NCI-H1092 (cell line): ENCODE results near the gene SRSF4.
"Not testable (repeated sequence)": the region's sequence is repeated elsewhere in the genome, so short reads cannot be mapped to it uniquely, and the experiment has no call there.

ENCODE experiments used
- DNase-seq: peaks from one replicate; lab custom pipeline; 2025; lab: John Stamatoyannopoulos, UW

SRSF4 gene

GRCh38 chr1:29124366-29125236 lies 57.1 kb downstream of the SRSF4 start:
- DNase-seq: no peak

DNA sequence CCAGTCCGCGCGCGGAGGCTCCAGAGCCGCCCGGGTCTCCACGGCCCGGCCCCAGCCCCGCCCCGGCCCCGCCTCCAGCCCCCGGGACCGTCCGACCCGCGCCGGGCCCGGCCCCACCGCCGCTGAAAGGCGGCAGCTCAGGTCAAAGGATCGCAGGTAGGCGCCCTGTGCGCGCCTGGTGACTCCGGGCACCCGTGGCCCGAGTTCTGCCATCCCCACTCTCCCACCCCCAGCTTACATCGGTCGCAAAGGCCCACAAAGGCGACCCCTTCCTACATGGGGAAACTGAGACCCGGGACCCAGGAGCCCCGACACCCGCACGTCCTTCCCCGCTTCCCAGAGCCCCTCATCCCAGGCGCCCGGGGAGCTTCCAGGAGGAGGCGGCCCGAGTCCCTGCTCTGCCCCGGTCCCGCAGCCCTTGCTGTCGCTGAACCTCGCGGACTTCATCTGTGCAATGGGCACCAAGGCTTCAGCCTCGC lies 57.8 kb downstream of the SRSF4 start, which contains the start of gene TMEM200B:
TSS of gene TMEM200B (minus strand) at position 17 of the 479 bp plus-strand sequence. CDS start 2,075 bp downstream, outside the sequence.
- DNase-seq: no peak

GRCh38 chr1:29123053-29123886 lies 58.4 kb downstream of the SRSF4 start:
- DNase-seq: no peak

- no peak for DNase-seq
Observed at GRCh38 chr1:29122682-29123052, 59.0 kb downstream of the SRSF4 start.

DNA sequence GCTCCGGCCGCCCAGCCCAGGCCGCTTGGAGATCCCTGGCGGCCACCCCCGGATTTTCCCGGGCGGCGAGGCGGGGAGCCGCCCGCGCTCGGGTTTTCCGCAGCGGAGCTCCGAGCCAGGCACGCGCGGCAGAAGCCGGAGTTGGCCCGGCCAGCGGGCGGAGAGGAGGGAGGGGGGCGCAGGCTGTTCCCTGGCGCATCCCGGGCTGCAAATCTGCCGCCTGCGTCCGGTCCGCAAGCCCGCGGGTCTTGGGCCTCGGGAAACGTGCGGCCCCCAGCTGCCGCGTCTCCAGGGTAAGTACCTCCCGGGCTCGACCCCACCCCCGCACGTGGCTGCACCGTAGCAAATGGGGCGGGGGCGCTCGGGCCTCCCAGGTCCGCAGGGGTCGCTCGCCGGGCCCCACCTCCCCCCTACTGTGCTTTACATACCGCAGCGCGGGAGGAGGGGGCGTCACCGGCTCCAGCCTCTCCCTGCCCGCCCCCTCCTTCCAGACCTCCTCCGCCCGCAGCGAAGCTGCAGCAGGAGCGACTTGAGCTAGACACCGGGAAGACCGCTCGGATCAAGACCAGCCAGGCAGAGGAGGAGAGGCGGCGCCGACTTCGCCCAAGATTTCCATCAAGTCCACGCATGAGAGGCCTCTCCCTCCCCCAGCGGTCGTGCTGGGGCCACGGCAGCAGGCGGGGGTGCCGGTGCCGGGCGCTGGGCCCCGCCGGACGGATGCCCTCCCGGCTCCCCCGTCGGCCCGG lies 59.6 kb downstream of the SRSF4 start:
- DNase-seq: no peak

GRCh38 chr1:29121516-29121935 lies 60.2 kb downstream of the SRSF4 start:
- no peak for DNase-seq

DNA sequence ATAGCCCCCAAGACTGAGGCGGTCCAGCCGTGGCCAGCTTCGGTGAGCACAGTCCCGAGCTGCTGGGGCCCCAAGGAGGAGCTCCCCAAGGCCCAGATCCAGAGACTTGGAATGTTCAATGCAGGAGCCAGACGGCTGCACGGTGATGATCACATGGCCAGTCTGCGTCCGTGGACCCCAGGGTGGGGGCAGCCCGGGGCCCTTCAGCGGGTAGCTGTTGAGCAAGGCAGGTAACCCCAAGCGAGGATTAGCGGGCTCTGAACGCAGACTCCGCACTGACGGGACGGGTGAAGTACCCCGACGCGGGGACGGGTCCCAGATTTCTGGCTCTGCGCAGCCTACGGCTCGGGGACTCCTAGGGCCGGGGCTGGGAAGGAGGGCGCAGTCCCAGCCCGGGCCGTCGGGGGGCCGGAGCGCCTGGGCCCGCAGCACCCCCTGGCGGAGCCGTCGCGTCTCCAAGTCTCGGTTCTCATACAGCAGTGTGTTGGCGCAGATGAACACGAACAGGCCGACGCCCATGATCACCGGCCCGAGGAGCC lies 60.7 kb downstream of the SRSF4 start:
- DNase-seq: no peak

GRCh38 chr1:29120367-29120766 lies 61.3 kb downstream of the SRSF4 start:
- no peak for DNase-seq

DNA sequence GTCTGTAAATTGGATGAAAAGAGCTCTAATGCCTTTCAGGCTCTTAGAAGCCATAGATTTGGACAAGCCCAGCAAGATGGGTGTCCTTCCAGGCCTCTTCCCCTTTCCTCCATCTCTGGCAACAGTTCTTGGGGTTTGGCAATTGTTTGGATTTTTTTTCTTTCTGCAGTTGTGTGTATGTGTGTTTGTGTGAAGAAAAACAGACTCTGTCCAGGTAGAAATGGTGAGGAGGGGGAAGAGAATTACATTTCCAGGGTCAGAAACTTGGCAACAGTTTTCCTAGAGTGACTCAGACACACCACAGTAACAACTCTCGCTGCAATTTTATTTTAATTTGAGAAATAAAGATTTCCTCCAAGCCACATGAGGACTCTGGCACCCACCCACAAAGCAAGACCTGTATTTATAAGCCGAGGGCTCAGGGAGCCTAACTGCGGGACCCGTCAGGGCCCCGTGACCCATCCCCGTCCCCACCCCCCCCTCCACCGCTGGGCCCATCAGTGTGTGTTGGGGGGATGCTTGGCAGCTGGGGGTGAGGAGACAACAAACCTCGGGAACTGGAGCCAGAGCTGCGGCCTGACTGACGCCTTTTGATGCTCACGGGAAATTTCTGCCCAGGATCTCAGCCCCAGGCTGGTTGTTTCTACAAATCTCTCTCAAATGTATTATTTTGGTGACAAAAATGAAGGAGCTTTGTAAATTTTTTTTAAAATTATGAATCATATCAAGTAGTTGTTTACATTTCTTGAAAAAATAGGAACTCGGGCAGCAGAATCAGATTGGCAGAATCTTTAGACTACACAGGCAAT lies 62.4 kb downstream of the SRSF4 start:
- DNase-seq: no peak

GRCh38 chr1:29117381-29117780 lies 64.3 kb downstream of the SRSF4 start:
- DNase-seq: no peak

DNA sequence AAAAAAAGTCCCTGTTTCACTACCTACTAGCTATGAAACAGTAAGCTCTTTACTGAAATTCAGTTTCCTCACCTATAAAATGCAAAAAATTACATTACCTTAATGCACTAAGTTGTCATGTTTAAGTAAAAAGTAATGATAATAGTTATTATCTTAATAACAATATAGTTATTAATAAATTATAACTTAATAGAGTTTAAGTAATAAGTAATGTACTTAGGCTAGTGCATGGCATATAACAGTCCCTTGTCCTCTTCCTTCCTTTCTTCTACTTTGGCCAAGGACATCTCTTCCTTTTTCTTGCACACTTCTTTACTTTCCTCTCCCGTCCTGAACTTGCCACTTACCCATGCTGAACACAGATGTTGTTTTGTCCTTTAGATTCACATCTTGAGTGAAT lies 67.0 kb downstream of the SRSF4 start:
- DNase-seq: no peak

DNA sequence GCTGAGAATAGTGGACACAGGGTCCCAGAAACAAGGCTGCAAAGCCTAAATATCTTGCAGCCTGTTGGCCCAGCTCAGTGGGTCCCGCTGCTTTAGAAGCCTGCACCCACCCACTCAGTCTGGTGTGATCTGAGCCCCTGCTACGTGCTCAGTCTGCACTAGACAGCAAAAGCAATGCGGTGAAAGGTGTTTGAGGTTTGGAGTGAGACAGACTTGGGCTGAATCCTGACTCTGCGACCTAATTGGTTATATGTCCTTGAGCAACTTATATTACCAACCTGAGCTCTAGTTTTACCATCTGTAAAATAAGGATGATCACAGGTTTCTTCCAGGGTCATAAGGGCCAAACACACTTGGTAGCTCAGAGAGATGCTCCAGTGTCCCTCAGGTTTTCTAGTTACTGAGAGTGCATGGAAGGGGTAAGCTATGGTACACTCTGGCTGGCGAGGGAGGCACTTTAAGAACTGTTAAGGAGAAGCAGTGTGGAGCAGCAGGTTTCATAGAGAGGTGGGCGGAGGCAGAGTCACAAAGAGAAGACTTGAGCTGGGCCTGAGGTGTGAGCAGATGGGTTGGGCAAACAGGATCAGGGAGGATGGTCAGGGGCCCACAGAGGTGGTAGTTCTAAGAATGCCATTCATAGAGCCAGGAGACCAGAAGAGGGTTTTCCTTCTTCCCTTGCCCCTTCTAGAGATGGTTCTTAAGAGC lies 68.1 kb downstream of the SRSF4 start:
- DNase-seq: no peak

GRCh38 chr1:29112705-29113412 lies 68.8 kb downstream of the SRSF4 start:
- DNase-seq: no peak

DNA sequence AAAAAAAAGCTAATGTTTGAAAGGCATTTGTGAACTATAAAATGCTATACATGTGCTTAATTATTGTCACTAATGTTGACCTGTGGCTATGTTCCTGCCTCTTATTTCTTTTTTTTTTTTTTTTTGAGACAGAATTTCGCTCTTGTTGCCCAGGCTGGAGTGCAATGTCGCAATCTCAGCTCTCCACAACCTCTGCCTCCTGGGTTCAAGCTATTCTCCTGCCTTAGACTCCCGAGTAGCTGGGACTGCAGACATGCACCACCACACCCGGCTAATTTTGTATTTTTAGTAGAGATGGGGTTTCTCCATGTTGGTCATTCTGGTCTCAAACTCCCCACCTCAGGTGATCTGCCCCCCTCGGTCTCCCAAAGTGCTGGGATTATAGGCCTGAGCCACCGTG lies 73.7 kb downstream of the SRSF4 start:
- DNase-seq: not testable (repeated sequence)

DNA sequence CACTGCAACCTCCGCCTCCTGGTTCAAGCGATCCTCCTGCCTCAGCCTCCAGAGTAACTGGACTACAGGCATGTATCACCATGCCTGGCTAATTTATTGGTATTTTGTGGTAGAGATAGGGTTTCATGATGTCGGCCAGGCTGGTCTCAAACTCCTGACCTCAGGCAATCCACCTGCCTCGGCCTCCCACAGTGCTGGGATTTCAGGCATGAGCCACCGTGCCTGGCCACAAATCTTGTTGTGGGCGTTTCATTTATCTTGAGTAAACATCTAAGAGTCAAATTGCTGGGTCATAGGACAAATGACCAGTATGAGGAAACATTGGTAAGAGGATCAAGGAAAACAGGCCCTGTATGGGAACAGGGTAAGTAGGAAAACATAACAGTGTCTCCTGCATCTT lies 75.9 kb downstream of the SRSF4 start:
- DNase-seq: no peak

GRCh38 chr1:29100487-29100886 lies 81.2 kb downstream of the SRSF4 start:
- no peak for DNase-seq

- no peak for DNase-seq
Observed at GRCh38 chr1:29099286-29099685, 82.4 kb downstream of the SRSF4 start.
